Measurements from ENCODE around the gene NRXN2. TPM values are rescaled to one million over a fixed set of nuclear protein-coding genes. Genes with fewer than 3 reads are reported as not detected.

NRXN2 gene
- total RNA-seq, 1 donor from 2014 or later, result 9.8 TPM

- TF ChIP-seq CTCF (IDR thresholded peaks at IDR 0.05; ENCODE audit: unreplicated experiment), result no peak
- Mint-ChIP-seq H3K4me1 (no peaks in the 10 kb centered on the region), H3K9me3 (no peaks in the 10 kb centered on the region), H3K27me3 (ENCODE audit: low read depth) (peaks cover 86% of the 10 kb centered on the region), H3K4me3 (no peak overlapping the region), H3K27ac (no peak overlapping the region), H3K36me3 (no peaks in the 10 kb centered on the region)
- no peak for DNase-seq (ENCODE audit: low spot score in 2 of 2, unreplicated experiment in 2 of 2)
Observed at GRCh38 chr11:64720167-64720566, 2.8 kb downstream of the NRXN2 start.

DNA sequence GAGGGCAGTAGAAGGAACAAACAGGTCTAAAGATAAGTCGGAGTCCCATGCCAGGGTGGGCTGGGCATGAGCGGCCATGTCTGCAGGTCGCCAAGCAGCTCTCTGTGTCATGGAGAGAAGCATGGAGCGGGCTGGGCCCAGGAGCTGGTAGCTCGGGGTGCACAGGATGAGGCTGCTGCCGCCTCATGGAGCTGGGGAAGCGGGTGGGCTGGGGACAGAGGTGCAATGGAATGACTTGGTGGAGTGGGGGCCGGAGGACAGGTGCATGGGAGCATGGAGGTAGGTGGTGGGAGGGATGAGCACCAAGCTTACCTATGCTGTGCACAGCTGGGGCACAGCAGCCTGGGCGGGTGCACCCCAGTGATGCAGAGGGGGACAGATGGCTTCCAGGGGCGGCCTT, 3.6 kb downstream of the NRXN2 start:
- no peak for DNase-seq (ENCODE audit: low spot score in 2 of 2, unreplicated experiment in 2 of 2)
- H3K4me3 Mint-ChIP-seq, result no peak overlapping the region
- no peaks in the 10 kb centered on the region for H3K9me3 Mint-ChIP-seq
- H3K27me3 Mint-ChIP-seq (ENCODE audit: low read depth), result peaks cover 90% of the 10 kb centered on the region
- TF ChIP-seq CTCF (IDR thresholded peaks at IDR 0.05; ENCODE audit: unreplicated experiment), result no peak
- no peaks in the 10 kb centered on the region for H3K4me1 Mint-ChIP-seq
- no peaks in the 10 kb centered on the region for H3K36me3 Mint-ChIP-seq
- no peak overlapping the region for H3K27ac Mint-ChIP-seq

- no peaks in the 10 kb centered on the region for H3K9me3 Mint-ChIP-seq
- H3K4me1 Mint-ChIP-seq, result no peaks in the 10 kb centered on the region
- H3K27ac Mint-ChIP-seq, result no peak overlapping the region
- no peak overlapping the region for H3K4me3 Mint-ChIP-seq
- no peak for DNase-seq (ENCODE audit: low spot score in 2 of 2, unreplicated experiment in 2 of 2)
- no peaks in the 10 kb centered on the region for H3K36me3 Mint-ChIP-seq
- no peak for TF ChIP-seq CTCF (IDR thresholded peaks at IDR 0.05; ENCODE audit: unreplicated experiment)
- peaks cover 91% of the 10 kb centered on the region for H3K27me3 Mint-ChIP-seq (ENCODE audit: low read depth)
Observed at GRCh38 chr11:64718780-64719124, 4.2 kb downstream of the NRXN2 start.

DNA sequence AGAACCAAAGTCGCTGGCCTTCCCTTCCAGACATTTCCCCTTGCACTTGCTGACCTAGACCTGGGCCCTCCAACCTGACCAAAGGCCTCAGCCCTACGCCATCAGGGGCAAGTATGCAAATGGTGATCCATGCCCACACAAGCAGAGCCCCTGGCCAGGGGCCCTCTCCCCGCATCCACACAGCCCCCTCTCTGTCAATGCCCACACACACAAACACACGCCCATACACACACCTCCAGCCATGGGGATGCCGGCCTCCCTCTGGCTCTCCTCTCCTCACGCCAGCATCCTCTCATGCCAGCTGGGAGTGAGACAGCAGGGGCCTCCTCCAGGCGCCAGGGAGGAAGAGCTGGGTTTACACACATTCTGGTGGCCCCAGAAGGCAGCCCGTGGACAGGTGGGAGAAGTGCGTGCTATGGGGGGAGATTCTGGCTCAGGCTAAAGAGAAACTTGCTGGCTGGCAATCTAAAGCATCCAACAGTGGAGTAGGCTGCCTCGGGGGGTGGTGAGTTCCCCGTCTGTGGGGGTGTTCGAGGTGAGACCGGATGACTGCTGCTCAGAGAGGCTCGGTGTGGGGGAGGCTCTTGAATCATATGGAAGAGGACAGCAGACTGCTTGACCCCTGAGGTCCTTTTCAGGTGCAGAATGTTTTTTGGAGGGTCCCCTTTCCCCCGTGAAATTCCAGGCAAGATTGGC, 4.8 kb downstream of the NRXN2 start:
- Mint-ChIP-seq H3K27me3 (ENCODE audit: low read depth) (peaks cover 92% of the 10 kb centered on the region), H3K36me3 (no peaks in the 10 kb centered on the region), H3K27ac (no peak overlapping the region), H3K9me3 (no peaks in the 10 kb centered on the region), H3K4me3 (no peak overlapping the region), H3K4me1 (no peaks in the 10 kb centered on the region)
- DNase-seq (ENCODE audit: low spot score in 2 of 2, unreplicated experiment in 2 of 2), result no peak
- no peak for TF ChIP-seq CTCF (IDR thresholded peaks at IDR 0.05; ENCODE audit: unreplicated experiment)

DNA sequence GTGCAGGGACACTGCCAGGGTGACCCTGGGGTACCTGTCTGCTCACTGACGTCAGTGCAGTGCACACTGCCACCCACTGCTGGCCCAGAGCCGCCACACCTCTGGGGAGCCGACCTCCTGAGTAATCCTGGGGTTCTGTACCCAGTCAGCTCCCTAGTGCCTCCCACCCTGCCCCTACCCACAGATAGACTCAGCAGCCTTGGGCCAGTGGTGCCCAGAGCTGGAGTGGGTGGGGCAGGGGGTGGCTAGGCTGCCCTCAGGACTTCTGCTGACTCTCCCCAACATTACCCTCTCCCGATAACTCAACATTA, 5.8 kb downstream of the NRXN2 start:
- Mint-ChIP-seq H3K4me3 (no peak overlapping the region), H3K27ac (no peak overlapping the region), H3K27me3 (ENCODE audit: low read depth) (peaks cover 89% of the 10 kb centered on the region), H3K9me3 (no peaks in the 10 kb centered on the region), H3K36me3 (no peaks in the 10 kb centered on the region), H3K4me1 (no peaks in the 10 kb centered on the region)
- no peak for TF ChIP-seq CTCF (IDR thresholded peaks at IDR 0.05; ENCODE audit: unreplicated experiment)
- DNase-seq (ENCODE audit: low spot score in 2 of 2, unreplicated experiment in 2 of 2), result no peak
